IMR-90 (cell line): ENCODE results near the gene ACOXL.

Experiments
- CTCF ChIP-seq: conservative IDR thresholded peaks from 2 replicates; pipeline ENCODE4 v1.5.1; 2012; ENCODE audit warnings: mild to moderate bottlenecking, low read depth, low read length, improper control_type of control experiment
- FOS ChIP-seq: fragments of 150-350 bp; IDR thresholded peaks from 2 replicates; pipeline ENCODE4 v1.6.1; 2016; ENCODE audit warnings: low read depth, low read length
- MAFK ChIP-seq: IDR thresholded peaks from 2 replicates; pipeline ENCODE4 v1.6.1; 2012; ENCODE audit warnings: low read depth, low read length, improper control_type of control experiment
- POLR2A ChIP-seq: IDR thresholded peaks from 2 replicates; pipeline ENCODE4 v1.6.1; 2012; ENCODE audit warnings: mild to moderate bottlenecking, low read depth, low read length
- RCOR1 ChIP-seq: IDR thresholded peaks from 2 replicates; pipeline ENCODE4 v1.6.1; 2012; ENCODE audit warnings: mild to moderate bottlenecking, low read length, improper control_type of control experiment; ENCODE audit not compliant: insufficient replicate concordance
- USF2 ChIP-seq: fragments of 150-350 bp; IDR thresholded peaks from 2 replicates; pipeline ENCODE4 v1.6.1; 2017; ENCODE audit warnings: mild to moderate bottlenecking, antibody characterized with exemption, low read length, low read depth

GRCh38 chr2:111157071-111157661 is 424.8 kb downstream of the ACOXL start:
- no peak for TF ChIP-seq CTCF
- TF ChIP-seq POLR2A, result no peak
- no peak for TF ChIP-seq MAFK
- TF ChIP-seq USF2, result no peak
- TF ChIP-seq FOS, result no peak
- TF ChIP-seq RCOR1, result no peak
